Uterus (tissue), 4 donors: ENCODE measurements around the gene RAD51B. TPM values are rescaled to one million over a fixed set of nuclear protein-coding genes. Genes with fewer than 3 reads are reported as not detected.
A peak's percentile ranks its signal among the peaks of the same experiment; 100 is the strongest.

Experiments
- DNase-seq, 2 donors: peaks; one replicate each; pipeline ENCODE4 v3.0.0-alpha.2; 2019 to 2020
- H3K27ac ChIP-seq, 2 donors: fragments of 200-600 bp; sonication (generic); 1 replicate in 1 of 2; 2 replicates in 1 of 2; pipeline ENCODE4 v1.5.1; 2016 to 2018
- H3K27me3 ChIP-seq, 2 donors: fragments of 200-600 bp; sonication (generic); one replicate each; pipeline ENCODE4 v1.5.1; 2018 to 2019; ENCODE audit warnings: control low read depth in 1 of 2
- H3K36me3 ChIP-seq, 2 donors: fragments of 200-600 bp; sonication (generic); one replicate each; pipeline ENCODE4 v1.5.1; 2019; ENCODE audit warnings: control low read depth in 1 of 2
- H3K4me1 ChIP-seq, 2 donors: fragments of 200-600 bp; sonication (generic); one replicate each; pipeline ENCODE4 v1.5.1; 2018 to 2019; ENCODE audit warnings: control low read depth in 1 of 2
- H3K4me3 ChIP-seq, 2 donors: fragments of 200-600 bp; sonication (generic); 1 replicate in 1 of 2; 2 replicates in 1 of 2; pipeline ENCODE4 v1.5.1; 2018 to 2019; ENCODE audit warnings: mild to moderate bottlenecking in 1 of 2
- H3K9me3 ChIP-seq, 2 donors: fragments of 200-600 bp; sonication (generic); one replicate each; pipeline ENCODE4 v1.5.1; 2019; ENCODE audit warnings: control low read depth in 1 of 2
- CTCF ChIP-seq, 4 experiments: fragments of 200-600 bp in 2 of 4; fragments of 450-650 bp in 2 of 4; sonication (generic) in 2 of 4; IDR thresholded peaks; one replicate each; pipeline ENCODE4 v1.5.1; 2016 to 2019; ENCODE audit warnings: antibody characterized with exemption in 4 of 4, mild to moderate bottlenecking in 2 of 4, moderate library complexity in 1 of 4
- POLR2A ChIP-seq, 2 donors: fragments of 450-650 bp; IDR thresholded peaks; one replicate each; pipeline ENCODE4 v1.6.1; 2016; ENCODE audit warnings: antibody characterized with exemption in 2 of 2, mild to moderate bottlenecking in 1 of 2, moderate library complexity in 1 of 2
- intact Hi-C: fragments of 100-400 bp; cut with DNase I; formaldehyde crosslinking; loops from one replicate; pipeline ENCODE4 v1.15.1; 2023; ENCODE audit warnings: low total_unique reads
- total RNA-seq, 4 donors: library from RNA; depleted of rRNA in 3 of 4; stranded (reverse); fragments of >200 nt in 3 of 4; gene quantifications; one replicate each; pipeline versions ENCODE4 v1.1.0 to v1.2.4, GENCODE V29; 2014 to 2023
- donor health status: DM: yes; HTN: yes; CAD: no.

RAD51B gene
- total RNA-seq, 4 donors from 2014 or later = 29.5 to 100.0 (median 70.3) TPM

GRCh38 chr14:68416171-68416570 is 596.6 kb downstream of the RAD51B start:
- no peak for TF ChIP-seq POLR2A (IDR thresholded peaks at IDR 0.05)
- no peak for TF ChIP-seq CTCF (IDR thresholded peaks at IDR 0.05)
- DNase-seq = no peak
- intact Hi-C loops = no loop called here
- no peak overlapping the region for H3K4me3 ChIP-seq
- no peaks in the 10 kb centered on the region for H3K36me3 ChIP-seq
- peaks cover 0 to 3% of the 10 kb centered on the region in 2 donors for H3K4me1 ChIP-seq
- peak overlapping the region; percentile 48 to 67 for H3K27ac ChIP-seq
- no peaks in the 10 kb centered on the region for H3K9me3 ChIP-seq
- no peaks in the 10 kb centered on the region for H3K27me3 ChIP-seq

- Histone ChIP-seq H3K4me3 (no peak overlapping the region), H3K4me1 (peaks cover 0 to 3% of the 10 kb centered on the region in 2 donors), H3K27ac (peak overlapping the region; percentile 48 to 67), H3K27me3 (no peaks in the 10 kb centered on the region), H3K9me3 (no peaks in the 10 kb centered on the region), H3K36me3 (no peaks in the 10 kb centered on the region)
- intact Hi-C loops = no loop called here
- TF ChIP-seq POLR2A (IDR thresholded peaks at IDR 0.05) (no peak), CTCF (IDR thresholded peaks at IDR 0.05) (no peak)
- no peak for DNase-seq
These were observed 597.6 kb downstream of the RAD51B start for GRCh38 chr14:68417009-68417650.

- Histone ChIP-seq H3K27me3 (no peaks in the 10 kb centered on the region), H3K4me1 (peaks cover 0 to 3% of the 10 kb centered on the region in 2 donors), H3K9me3 (no peaks in the 10 kb centered on the region), H3K27ac (peak overlapping the region; percentile 22 to 48), H3K4me3 (no peak overlapping the region), H3K36me3 (no peaks in the 10 kb centered on the region)
- TF ChIP-seq POLR2A (IDR thresholded peaks at IDR 0.05) = no peak
- TF ChIP-seq CTCF (IDR thresholded peaks at IDR 0.05) = no peak
- DNase-seq = no peak
- intact Hi-C loops = no loop called here
These were observed 598.9 kb downstream of the RAD51B start for GRCh38 chr14:68418174-68419118.

GRCh38 chr14:68420350-68420749 is 600.8 kb downstream of the RAD51B start:
- no peak for TF ChIP-seq POLR2A (IDR thresholded peaks at IDR 0.05)
- TF ChIP-seq CTCF (IDR thresholded peaks at IDR 0.05) = no peak
- no peaks in the 10 kb centered on the region for H3K9me3 ChIP-seq
- H3K27ac ChIP-seq = peak overlapping the region in 1 of 2 donors; percentile 30
- peaks cover 0 to 3% of the 10 kb centered on the region in 2 donors for H3K4me1 ChIP-seq
- intact Hi-C loops = no loop called here
- no peak overlapping the region for H3K4me3 ChIP-seq
- no peak for DNase-seq
- H3K27me3 ChIP-seq = no peaks in the 10 kb centered on the region
- no peaks in the 10 kb centered on the region for H3K36me3 ChIP-seq

GRCh38 chr14:68421116-68421515 is 601.5 kb downstream of the RAD51B start:
- DNase-seq = no peak
- Histone ChIP-seq H3K4me1 (peaks cover 0 to 2% of the 10 kb centered on the region in 2 donors), H3K27me3 (no peaks in the 10 kb centered on the region), H3K27ac (peak overlapping the region in 1 of 2 donors; percentile 30), H3K4me3 (no peak overlapping the region), H3K36me3 (no peaks in the 10 kb centered on the region), H3K9me3 (no peaks in the 10 kb centered on the region)
- no peak for TF ChIP-seq CTCF (IDR thresholded peaks at IDR 0.05)
- TF ChIP-seq POLR2A (IDR thresholded peaks at IDR 0.05) = no peak
- intact Hi-C loops = no loop called here
